Measurements from ENCODE around the gene PDE6B.
"Not testable (repeated sequence)": the region's sequence is repeated elsewhere in the genome, so short reads cannot be mapped to it uniquely, and the experiment has no call there.

PDE6B gene

GRCh38 chr4:624705-625590 lies at the start of gene PDE6B:
TSS of gene PDE6B (plus strand) at chr4:625573. CDS start at chr4:625627, 54 bp downstream.
- no peak for DNase-seq

- no peak for DNase-seq
These were observed 49.0 kb upstream of the PDE6B start, which contains the start of gene TMEM271 for GRCh38 chr4:576245-576821. TSS of gene TMEM271 (minus strand) at chr4:576295. CDS start at chr4:576062, 233 bp downstream.

- no peak for DNase-seq
These were observed 48.3 kb upstream of the PDE6B start for GRCh38 chr4:576991-577498.

- DNase-seq = no peak
These were observed 47.6 kb upstream of the PDE6B start for GRCh38 chr4:577499-578450.

GRCh38 chr4:578451-579443 lies 46.6 kb upstream of the PDE6B start:
- DNase-seq = no peak

GRCh38 chr4:579543-580175 lies 45.7 kb upstream of the PDE6B start:
- DNase-seq = no peak

- no peak for DNase-seq
These were observed 44.2 kb upstream of the PDE6B start for GRCh38 chr4:581181-581580.

- no peak for DNase-seq
These were observed 43.5 kb upstream of the PDE6B start for GRCh38 chr4:581753-582361.

- no peak for DNase-seq
These were observed 41.6 kb upstream of the PDE6B start for GRCh38 chr4:583820-584219.

GRCh38 chr4:587671-588350 lies 37.6 kb upstream of the PDE6B start:
- no peak for DNase-seq

- DNase-seq = no peak
These were observed 37.0 kb upstream of the PDE6B start for GRCh38 chr4:588351-588849.

GRCh38 chr4:589219-589963 lies 36.0 kb upstream of the PDE6B start:
- DNase-seq = no peak

GRCh38 chr4:590313-590841 lies 35.0 kb upstream of the PDE6B start:
- no peak for DNase-seq

GRCh38 chr4:592178-592577 lies 33.2 kb upstream of the PDE6B start:
- not testable (repeated sequence) for DNase-seq

- DNase-seq = no peak
These were observed 32.4 kb upstream of the PDE6B start for GRCh38 chr4:592825-593520.

GRCh38 chr4:598925-599324 lies 26.4 kb upstream of the PDE6B start:
- DNase-seq = no peak

- no peak for DNase-seq
These were observed 25.2 kb upstream of the PDE6B start for GRCh38 chr4:600166-600565.

GRCh38 chr4:600850-601515 lies 24.4 kb upstream of the PDE6B start:
- DNase-seq = no peak
